Psoas muscle (tissue), 8 donors: Measurements from ENCODE around the gene YWHAB. TPM values are rescaled to one million over a fixed set of nuclear protein-coding genes. Genes with fewer than 3 reads are reported as not detected.

Experiments
- ATAC-seq, 4 donors: fragments of 200-7000 bp; cut with Tn5 transposase; one replicate each; pipeline ENCODE4 v1.9.1; 2020; ENCODE audit warnings: moderate library complexity in 3 of 4, mild to moderate bottlenecking in 2 of 4
- DNase-seq, 2 donors: peaks; one replicate each; pipeline ENCODE4 v3.0.0-alpha.2; 2020
- H3K27ac ChIP-seq: fragments of 200-600 bp; one replicate; pipeline ENCODE4 v1.8.0; 2022
- H3K27me3 ChIP-seq, 3 donors: fragments of 200-600 bp in 1 of 3; one replicate each; pipeline versions ENCODE4 v1.6.1 to v1.8.0; 2013 to 2022; ENCODE audit warnings: low read length in 2 of 3, mild to moderate bottlenecking in 2 of 3, moderate library complexity in 1 of 3; ENCODE audit not compliant: insufficient read depth in 3 of 3
- H3K36me3 ChIP-seq, 2 donors: fragments of 200-600 bp in 1 of 2; one replicate each; pipeline versions ENCODE4 v1.6.1 to v1.8.0; 2013 to 2022; ENCODE audit warnings: low read depth in 1 of 2, mild to moderate bottlenecking in 1 of 2, moderate library complexity in 1 of 2; ENCODE audit not compliant: insufficient read depth in 1 of 2
- H3K4me1 ChIP-seq: fragments of 200-600 bp; one replicate; pipeline ENCODE4 v1.8.0; 2022
- H3K4me3 ChIP-seq: fragments of 200-600 bp; one replicate; pipeline ENCODE4 v1.8.0; 2022; ENCODE audit warnings: mild to moderate bottlenecking
- H3K9me3 ChIP-seq: fragments of 200-600 bp; one replicate; pipeline ENCODE4 v1.8.0; 2022
- WGBS, 3 donors: extraction: QIAGEN DNeasy Blood & Tissue Kit; methylation state at CpG; one replicate each; pipeline versions ENCODE4 v1.1.6 to v1.1.7; 2013; 5-methylcytosine and 5-hydroxymethylcytosine counted together
- intact Hi-C, 2 donors: fragments of 100-400 bp; cut with DNase I; formaldehyde crosslinking; loops; one replicate each; pipeline versions ENCODE4 v1.11.0 to v1.14.2; 2022
- polyA plus RNA-seq, 3 donors: library from polyadenylated mRNA; stranded (reverse); fragments of 200-250 nt; gene quantifications; one replicate each; pipeline ENCODE4 v1.2.3, GENCODE V29; 2013
- total RNA-seq, 4 donors: library from RNA; stranded (reverse); fragmentation: NEBNext Ultra II Directional in 2 of 4; extraction: Animal tissue kit (Norgen Biotek cat#: 25700) in 2 of 4; gene quantifications; one replicate each; pipeline versions ENCODE4 v1.2.1 to v1.2.4, GENCODE V29; 2021 to 2023
- TF ChIP-seq, protein P1 (sequence below): fragments of 200-600 bp; IDR thresholded peaks from one replicate; pipeline ENCODE4 v1.8.0; 2022; ENCODE audit warnings: antibody characterized with exemption
- donor health status: healthy with polysubstance abuse.
- donor health status: DM: no; HTN: no; CAD: no; lungs with moderate emphysema.
- donor health status: Bipolar disorder and iron deficiency.
- donor health status: healthy.
- donor health status: DM: yes; HTN: yes; CAD: no.
- donor health status: DM: no; HTN: no; CAD: no.
- donor health status: DM: no; HTN: no; CAD: no.
- donor health status: DM: yes; HTN: yes; CAD: no.

YWHAB gene
- total and polyA plus RNA-seq, 7 donors = 44.2 to 109 (median 87.5) TPM

DNA sequence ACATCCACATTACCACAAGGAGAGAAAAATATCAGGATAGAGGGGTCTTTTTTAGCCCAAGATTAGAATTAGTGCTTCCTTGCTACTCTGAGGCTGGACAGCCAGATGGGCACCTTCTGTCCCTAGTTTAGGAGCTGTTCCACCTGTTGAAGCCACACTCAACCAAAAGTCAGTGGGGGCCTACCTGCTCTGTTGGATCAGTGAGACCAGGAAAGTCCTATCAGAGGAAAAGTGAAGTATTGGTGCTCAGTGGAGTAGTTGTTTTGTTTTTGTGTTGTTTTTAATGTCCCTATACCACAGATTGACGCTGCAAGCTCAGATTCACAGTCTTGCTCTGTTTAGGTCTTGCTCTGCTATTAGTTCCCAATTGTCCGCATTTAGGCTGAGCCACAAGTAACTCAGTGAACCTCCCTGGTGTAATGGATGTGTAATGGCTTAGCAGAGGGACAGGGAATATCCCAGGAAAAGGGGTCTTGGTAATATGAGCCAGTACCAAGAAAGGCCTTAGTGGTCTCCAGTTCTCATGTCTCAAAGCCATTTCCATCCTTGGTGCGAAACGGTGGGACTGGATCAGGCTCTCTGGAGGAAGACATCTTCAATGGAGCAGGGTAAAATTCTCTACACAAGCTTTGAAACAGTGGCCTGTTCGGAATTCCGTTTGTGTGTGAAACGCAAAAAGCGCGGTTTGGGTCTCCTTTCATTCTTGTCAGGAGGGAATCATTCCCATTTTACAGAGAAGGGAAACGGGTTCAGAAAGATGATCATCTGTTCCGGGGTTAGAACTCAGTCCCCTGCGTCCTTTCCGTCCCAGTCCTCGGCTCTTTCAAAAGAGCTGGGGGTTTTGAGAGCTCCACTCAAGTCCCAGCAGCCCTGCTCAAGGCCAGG lies 23.7 kb downstream of the YWHAB start:
- H3K9me3 ChIP-seq = no peaks in the 10 kb centered on the region
- ATAC-seq (peak in 3 of 4 donors; percentile 6 to 15 (median 12)), DNase-seq (no peak)
- peak overlapping the region; percentile 69 for H3K4me3 ChIP-seq
- WGBS, 3 donors = 24 to 28% (median 25%) methylated on average over 14 of the region's 14 CpGs
- no peak overlapping the region for H3K27ac ChIP-seq
- peaks cover 0 to 9% (median 2%) of the 10 kb centered on the region in 3 donors for H3K27me3 ChIP-seq
- peaks cover 9% of the 10 kb centered on the region for H3K4me1 ChIP-seq
- intact Hi-C loops = no loop called here
- TF ChIP-seq, protein P1, sequence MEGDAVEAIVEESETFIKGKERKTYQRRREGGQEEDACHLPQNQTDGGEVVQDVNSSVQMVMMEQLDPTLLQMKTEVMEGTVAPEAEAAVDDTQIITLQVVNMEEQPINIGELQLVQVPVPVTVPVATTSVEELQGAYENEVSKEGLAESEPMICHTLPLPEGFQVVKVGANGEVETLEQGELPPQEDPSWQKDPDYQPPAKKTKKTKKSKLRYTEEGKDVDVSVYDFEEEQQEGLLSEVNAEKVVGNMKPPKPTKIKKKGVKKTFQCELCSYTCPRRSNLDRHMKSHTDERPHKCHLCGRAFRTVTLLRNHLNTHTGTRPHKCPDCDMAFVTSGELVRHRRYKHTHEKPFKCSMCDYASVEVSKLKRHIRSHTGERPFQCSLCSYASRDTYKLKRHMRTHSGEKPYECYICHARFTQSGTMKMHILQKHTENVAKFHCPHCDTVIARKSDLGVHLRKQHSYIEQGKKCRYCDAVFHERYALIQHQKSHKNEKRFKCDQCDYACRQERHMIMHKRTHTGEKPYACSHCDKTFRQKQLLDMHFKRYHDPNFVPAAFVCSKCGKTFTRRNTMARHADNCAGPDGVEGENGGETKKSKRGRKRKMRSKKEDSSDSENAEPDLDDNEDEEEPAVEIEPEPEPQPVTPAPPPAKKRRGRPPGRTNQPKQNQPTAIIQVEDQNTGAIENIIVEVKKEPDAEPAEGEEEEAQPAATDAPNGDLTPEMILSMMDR = no peak
- H3K36me3 ChIP-seq = peaks cover 14 to 47% of the 10 kb centered on the region in 2 donors

DNA sequence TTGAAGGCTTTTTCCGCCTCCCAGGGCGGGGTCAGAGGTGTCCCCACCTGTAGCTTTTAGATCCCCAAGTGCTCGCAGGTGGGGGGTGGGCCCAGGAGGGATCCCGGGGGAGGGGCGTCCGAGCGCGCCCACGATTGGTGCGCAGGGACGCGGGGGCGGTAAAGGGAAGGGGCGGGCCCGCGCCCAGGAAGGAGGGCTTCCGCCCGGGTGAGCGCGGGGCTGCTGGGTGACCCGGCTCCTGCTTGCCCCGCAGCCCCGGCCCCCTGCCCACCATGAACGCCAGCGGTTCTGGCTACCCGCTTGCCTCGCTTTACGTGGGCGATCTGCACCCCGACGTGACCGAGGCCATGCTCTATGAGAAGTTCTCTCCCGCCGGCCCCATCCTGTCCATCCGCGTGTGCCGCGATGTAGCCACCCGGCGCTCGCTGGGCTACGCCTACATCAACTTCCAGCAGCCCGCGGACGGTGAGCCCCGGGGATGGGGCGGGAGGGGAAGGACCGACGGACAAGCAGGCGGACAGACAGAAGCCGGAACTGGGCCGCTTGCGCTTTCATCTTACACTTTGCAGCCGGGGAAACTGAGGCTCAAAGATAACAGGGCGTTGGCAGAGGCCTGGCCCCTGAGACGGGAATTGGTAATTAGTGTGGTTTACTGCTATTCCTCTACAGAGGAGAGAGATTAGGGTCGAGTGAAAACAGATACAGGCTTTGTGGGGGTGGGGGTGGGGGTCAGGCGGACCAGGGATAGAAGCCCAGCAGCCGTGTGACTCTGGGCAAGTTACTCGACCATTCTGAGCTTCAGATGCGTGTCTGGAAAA lies 24.6 kb downstream of the YWHAB start, which contains the start of gene PABPC1L:
Gene PABPC1L (plus strand): TSS at position 189 of the 818 bp plus-strand sequence. CDS start 84 bp downstream, at position 273.
- WGBS, 3 donors = 2 to 4% (median 3%) methylated on average over 34 to 61 of the region's 61 CpGs
- peak; percentile 65 to 83 (median 76) for ATAC-seq
- TF ChIP-seq, protein P1 = no peak

DNA sequence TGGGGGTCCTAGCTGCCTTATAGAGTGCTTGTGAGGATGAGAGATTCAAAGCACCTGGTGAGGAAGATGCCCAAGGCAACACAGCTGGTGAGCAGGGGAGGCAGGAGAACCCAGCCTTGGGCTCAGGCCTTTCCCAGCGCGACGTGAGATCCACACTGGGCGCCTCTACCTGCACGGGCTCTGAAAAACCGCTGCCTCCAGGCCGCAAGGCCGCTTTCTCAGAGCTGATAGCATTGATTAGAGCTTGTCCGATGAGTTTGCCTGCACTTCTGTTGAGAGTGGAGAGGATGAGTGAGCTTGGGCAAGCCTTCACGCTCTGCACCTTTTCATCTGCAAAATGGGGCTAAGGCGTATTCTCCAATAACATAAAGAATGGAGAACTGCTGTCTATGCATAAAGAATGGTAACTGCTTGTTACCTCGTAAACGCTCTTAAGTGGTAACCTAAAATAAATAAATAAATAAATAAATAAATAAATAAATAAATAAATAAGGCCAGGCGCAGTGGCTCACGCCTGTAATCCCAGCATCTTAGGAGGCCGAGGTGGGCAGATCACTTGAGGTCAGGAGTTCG lies 25.3 kb downstream of the YWHAB start:
- Histone ChIP-seq H3K27me3 (peaks cover 0 to 9% (median 2%) of the 10 kb centered on the region in 3 donors), H3K4me1 (peaks cover 9% of the 10 kb centered on the region), H3K9me3 (no peaks in the 10 kb centered on the region), H3K27ac (no peak overlapping the region), H3K36me3 (peaks cover 3 to 31% of the 10 kb centered on the region in 2 donors), H3K4me3 (no peak overlapping the region)
- no peak for DNase-seq
- 64 to 72% (median 71%) methylated on average over 17 of the region's 17 CpGs for WGBS, 3 donors
- intact Hi-C loops = no loop called here
- TF ChIP-seq, protein P1 = no peak
- ATAC-seq = peak in 1 of 4 donors; percentile 11

More for the DNA sequence above, 24.6 kb downstream of the YWHAB start, which contains the start of gene PABPC1L:
- intact Hi-C loops = no loop called here
- Histone ChIP-seq H3K27ac (no peak within 1 kb of the TSS), H3K4me3 (peak within 1 kb of the TSS; percentile 69), H3K27me3 (peaks cover 0 to 9% (median 2%) of the 10 kb centered on the region in 3 donors), H3K4me1 (peaks cover 9% of the 10 kb centered on the region), H3K9me3 (no peaks in the 10 kb centered on the region), H3K36me3 (peaks cover 9 to 38% of the 10 kb centered on the region in 2 donors)
- peak; percentile 57 to 75 for DNase-seq

DNA sequence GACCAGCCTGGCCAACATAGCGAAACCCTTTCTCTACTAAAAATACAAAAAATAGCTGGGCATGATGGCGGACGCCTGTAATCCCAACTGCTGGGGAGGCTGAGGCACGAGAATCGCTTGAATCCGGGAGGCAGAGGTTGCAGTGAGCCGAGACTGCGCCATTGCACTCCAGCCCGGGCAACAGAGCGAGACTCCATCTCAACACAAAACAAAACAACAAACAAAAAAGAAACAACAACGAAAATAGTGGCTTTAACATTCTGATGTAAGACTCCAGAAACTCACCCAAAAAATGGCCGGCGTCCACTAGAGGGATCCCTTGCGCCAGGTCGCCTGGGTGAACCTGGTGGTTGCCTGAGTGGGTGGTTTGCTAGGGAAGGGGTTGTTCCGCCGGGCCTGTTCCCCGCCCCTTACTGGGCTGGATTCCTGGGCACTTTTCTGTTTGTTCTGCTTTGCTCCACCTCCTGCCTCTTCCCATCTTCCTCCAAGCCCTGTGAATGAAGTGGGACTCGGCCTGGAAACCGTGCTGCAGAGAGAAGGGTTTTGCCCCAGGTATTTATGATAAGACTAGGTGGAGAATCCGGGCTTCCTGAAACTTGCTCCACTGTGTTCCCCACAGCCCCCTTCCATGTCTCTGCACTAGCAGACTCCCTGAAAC lies 25.9 kb downstream of the YWHAB start:
- TF ChIP-seq, protein P1 = no peak
- no peak overlapping the region for H3K4me3 ChIP-seq
- no peak for DNase-seq
- intact Hi-C loops = no loop called here
- peaks cover 0 to 9% (median 2%) of the 10 kb centered on the region in 3 donors for H3K27me3 ChIP-seq
- ATAC-seq = no peak
- WGBS, 3 donors = 70 to 72% (median 70%) methylated on average over 21 of the region's 21 CpGs
- no peak overlapping the region for H3K27ac ChIP-seq
- no peaks in the 10 kb centered on the region for H3K9me3 ChIP-seq
- H3K36me3 ChIP-seq = peaks cover 2 to 25% of the 10 kb centered on the region in 2 donors
- peaks cover 9% of the 10 kb centered on the region for H3K4me1 ChIP-seq
